AG04450 (cell line): ENCODE measurements around the gene KNDC1. TPM values are rescaled to one million over a fixed set of nuclear protein-coding genes. Genes with fewer than 3 reads are reported as not detected.

Source experiments
- CTCF ChIA-PET: fragments of 300-600, 350-600 bp; formaldehyde crosslinking; extraction: SDS; loops from one replicate; lab custom pipeline; 2022; ENCODE audit warnings: antibody characterized with exemption, inconsistent platforms; lab: Charles Lee
- POLR2A ChIA-PET: fragments of 350-600 bp; formaldehyde crosslinking; extraction: SDS; loops from one replicate; lab custom pipeline; 2021; ENCODE audit warnings: antibody characterized with exemption, inconsistent platforms; lab: Yijun Ruan, JAX
- DNase-seq: peaks from one replicate; pipeline ENCODE4 v3.0.0-alpha.2; 2011; ENCODE audit warnings: low read depth, low spot score
- H3K27ac ChIP-seq: one replicate; pipeline ENCODE4 v1.5.1; 2012; ENCODE audit warnings: low read depth, low read length, control low read depth
- H3K27me3 ChIP-seq: one replicate; pipeline ENCODE4 v1.6.0; 2012; ENCODE audit warnings: low read length; ENCODE audit not compliant: control insufficient read depth, insufficient read depth
- H3K4me3 ChIP-seq: 2 replicates; pipeline ENCODE4 v1.5.1; 2011; ENCODE audit warnings: mild to moderate bottlenecking, low read depth, low read length, control low read depth
- H3K9me3 ChIP-seq: 2 replicates; pipeline ENCODE4 v1.5.1; 2012; ENCODE audit warnings: low read length; ENCODE audit not compliant: control insufficient read depth, insufficient read depth
- polyA plus RNA-seq: library from polyadenylated mRNA; depleted of rRNA; stranded (reverse); fragments of >200 nt; gene quantifications from 2 replicates; pipeline ENCODE4 v1.2.3, GENCODE V29; 2011
- TF ChIP-seq, protein P1 (sequence below): IDR thresholded peaks from 2 replicates; pipeline ENCODE4 v1.5.1; 2011; ENCODE audit warnings: low read depth, low read length, control low read depth, inconsistent platforms

The KNDC1 gene
- polyA plus RNA-seq, 1 experiment, result 0.46 TPM

DNA sequence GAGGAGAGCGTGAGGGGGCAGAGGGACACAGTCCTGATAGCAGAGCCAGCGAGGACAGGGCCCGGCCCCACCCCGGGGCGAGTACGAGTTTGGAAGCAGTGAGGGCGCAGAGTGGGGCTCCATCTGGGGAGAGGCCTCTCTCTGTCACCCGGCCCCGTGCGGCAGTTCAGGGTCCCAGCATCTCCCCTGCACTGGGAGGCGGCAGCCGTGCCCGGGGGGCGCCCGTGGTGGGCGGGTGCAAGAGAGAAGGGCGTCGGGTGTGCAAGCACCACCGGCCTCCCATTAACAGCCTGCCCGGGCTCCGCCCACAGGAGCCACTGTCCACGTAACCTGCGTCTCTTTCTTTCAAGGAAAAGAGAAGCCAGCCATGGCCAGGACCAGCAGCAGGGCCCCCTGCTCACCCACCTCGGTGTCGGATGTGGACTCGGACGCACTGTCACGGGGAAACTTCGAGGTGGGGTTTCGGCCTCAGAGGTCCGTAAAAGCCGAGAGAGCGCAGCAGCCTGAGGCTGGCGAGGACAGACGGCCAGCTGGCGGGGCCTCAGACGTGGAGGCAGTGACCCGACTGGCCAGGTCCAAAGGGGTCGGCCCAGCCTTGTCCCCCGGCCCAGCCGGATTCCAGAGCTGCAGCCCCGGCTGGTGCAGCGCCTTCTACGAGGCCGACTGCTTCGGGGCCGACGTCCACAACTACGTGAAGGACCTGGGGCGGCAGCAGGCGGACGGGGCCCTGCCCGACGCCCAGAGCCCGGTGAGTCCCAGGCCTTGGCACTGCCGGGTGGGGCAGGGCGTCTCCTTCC is 41.3 kb downstream of the KNDC1 start:
- Histone ChIP-seq H3K27ac (no peak overlapping the region), H3K27me3 (no peaks in the 10 kb centered on the region), H3K9me3 (peaks cover 96% of the 10 kb centered on the region), H3K4me3 (no peak overlapping the region)
- ChIA-PET POLR2A (interaction anchor here (0.6 kb wide), 1 partner anchor 315 kb away, joined by 3 read pairs; no protein-coding TSS in a partner anchor), CTCF (no interaction called here)
- TF ChIP-seq, protein P1, sequence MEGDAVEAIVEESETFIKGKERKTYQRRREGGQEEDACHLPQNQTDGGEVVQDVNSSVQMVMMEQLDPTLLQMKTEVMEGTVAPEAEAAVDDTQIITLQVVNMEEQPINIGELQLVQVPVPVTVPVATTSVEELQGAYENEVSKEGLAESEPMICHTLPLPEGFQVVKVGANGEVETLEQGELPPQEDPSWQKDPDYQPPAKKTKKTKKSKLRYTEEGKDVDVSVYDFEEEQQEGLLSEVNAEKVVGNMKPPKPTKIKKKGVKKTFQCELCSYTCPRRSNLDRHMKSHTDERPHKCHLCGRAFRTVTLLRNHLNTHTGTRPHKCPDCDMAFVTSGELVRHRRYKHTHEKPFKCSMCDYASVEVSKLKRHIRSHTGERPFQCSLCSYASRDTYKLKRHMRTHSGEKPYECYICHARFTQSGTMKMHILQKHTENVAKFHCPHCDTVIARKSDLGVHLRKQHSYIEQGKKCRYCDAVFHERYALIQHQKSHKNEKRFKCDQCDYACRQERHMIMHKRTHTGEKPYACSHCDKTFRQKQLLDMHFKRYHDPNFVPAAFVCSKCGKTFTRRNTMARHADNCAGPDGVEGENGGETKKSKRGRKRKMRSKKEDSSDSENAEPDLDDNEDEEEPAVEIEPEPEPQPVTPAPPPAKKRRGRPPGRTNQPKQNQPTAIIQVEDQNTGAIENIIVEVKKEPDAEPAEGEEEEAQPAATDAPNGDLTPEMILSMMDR, result no peak
- DNase-seq, result no peak

DNA sequence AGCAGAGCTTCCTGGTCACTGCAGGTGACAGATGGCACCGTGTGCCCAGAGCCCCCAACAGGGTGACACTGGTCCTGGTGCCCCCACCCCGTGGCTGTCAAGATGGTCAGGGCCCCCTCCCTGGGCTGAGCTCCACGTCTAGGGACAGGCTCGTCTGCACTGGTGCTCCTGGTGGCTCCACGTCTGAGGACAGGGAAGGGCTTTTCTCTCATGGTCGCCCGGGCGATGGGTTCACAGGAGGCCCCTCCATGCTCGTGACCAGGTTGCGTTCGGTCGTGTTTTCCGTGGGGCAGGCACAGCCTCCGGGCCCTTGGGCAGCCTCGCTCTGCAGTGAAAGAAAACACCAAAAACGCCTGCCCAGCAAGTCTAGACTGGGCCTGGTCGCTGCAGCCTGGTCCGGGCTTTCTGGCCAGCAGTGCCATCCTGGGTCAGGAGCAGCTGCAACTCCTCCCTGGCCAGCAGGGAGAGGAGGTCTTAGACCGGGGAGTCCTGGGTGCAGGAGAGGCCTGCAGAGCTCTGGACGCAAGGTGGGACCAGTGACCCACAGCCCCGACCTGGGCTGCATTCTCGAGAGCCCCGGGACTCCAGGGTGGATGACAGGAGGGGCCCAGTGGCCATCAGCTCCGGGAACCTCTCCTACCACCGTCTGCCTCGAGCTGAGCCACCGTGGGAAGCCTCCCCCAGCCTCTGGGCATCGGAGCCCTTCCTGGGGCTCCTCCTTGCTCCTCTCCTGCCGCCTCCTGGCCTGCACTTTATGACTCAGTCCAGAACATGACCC is 42.1 kb downstream of the KNDC1 start:
- peaks cover 96% of the 10 kb centered on the region for H3K9me3 ChIP-seq
- no peak overlapping the region for H3K27ac ChIP-seq
- TF ChIP-seq, protein P1, result no peak
- CTCF ChIA-PET, result no interaction called here
- no peak for DNase-seq
- H3K27me3 ChIP-seq, result no peaks in the 10 kb centered on the region
- POLR2A ChIA-PET, result no interaction called here
- no peak overlapping the region for H3K4me3 ChIP-seq

DNA sequence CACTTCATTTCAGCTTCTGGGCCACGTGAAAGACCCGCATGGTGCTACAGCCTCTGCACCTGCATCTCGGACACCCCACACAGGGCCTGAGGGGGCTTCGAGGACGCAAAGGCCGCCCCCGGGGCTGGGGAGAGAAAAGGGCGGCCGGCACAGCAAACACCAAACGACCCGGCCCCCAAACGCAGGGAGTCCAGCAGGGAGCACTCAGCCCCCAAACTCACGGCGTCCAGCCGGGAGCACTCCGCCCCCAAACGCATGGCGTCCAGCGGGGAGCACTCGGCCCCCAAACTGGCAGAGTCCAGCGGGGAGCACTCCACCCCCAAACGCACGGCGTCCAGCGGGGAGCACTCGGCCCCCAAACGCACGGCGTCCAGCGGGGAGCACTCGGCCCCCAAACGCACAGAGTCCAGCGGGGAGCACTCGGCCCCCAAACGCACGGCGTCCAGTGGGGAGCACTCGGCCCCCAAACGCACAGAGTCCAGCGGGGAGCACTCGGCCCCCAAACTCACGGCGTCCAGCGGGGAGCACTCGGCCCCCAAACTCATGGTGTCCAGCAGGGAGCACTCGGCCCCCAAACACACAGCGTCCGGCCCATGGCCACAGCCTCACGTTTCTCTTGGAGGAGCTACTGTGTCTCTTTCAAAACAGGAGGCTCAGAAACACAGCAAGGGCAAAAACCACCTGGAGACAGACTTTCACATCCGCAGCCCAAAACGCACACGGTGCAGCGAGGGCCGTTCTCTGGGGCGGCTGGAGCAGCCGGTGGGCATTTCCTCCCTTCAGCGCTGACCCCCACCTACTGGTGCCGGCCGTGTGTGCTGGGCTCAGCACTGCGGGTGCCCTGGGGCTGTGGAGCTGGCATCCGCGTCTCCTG is 43.0 kb downstream of the KNDC1 start:
- ChIA-PET POLR2A (no interaction called here), CTCF (no interaction called here)
- no peak overlapping the region for H3K27ac ChIP-seq
- no peaks in the 10 kb centered on the region for H3K27me3 ChIP-seq
- TF ChIP-seq, protein P1, result no peak
- H3K4me3 ChIP-seq, result no peak overlapping the region
- DNase-seq, result no peak
- peaks cover 96% of the 10 kb centered on the region for H3K9me3 ChIP-seq

DNA sequence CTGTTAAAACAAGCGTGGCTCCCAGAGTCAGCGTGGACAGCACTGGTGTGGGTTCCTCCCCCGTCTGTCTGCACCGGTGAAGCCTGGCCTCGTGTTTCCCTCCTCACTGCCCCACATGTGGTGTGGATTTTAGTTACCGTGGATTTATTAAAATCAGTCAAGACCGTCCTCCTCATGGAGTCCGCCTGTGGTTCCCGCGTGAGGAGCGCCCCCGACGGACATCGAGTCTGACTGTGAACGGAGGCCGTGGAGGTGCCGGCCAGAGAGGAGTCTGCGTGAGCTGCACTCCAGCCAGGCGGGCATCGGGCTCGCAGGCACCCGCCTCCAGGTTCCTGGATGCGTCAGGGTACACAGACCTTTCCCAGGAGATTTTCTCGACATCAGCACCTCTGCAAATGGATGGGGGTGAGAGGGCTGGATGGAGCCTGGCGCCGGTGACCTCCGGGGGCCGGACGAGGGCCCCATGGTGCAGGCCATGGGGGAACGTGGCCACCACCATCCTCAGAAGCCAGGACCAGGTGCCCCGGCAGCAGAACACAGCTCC is 43.7 kb downstream of the KNDC1 start:
- CTCF ChIA-PET, result no interaction called here

More for the DNA sequence above, 43.7 kb downstream of the KNDC1 start:
- DNase-seq, result no peak
- POLR2A ChIA-PET, result no interaction called here
- H3K27me3 ChIP-seq, result no peaks in the 10 kb centered on the region
- TF ChIP-seq, protein P1, result no peak
- no peak overlapping the region for H3K27ac ChIP-seq
- H3K9me3 ChIP-seq, result peaks cover 93% of the 10 kb centered on the region
- H3K4me3 ChIP-seq, result no peak overlapping the region
